Caco-2 (cell line): ENCODE results near the gene PIGB. TPM values are rescaled to one million over a fixed set of nuclear protein-coding genes. Genes with fewer than 3 reads are reported as not detected.

Experiments used
- BruUV-seq: library from RNA; stranded (reverse); fragments of 400-500 nt; replicated peaks from 2 replicates; lab custom pipeline; 2021; lab: Mats Ljungman, UMichigan
- CTCF ChIA-PET: fragments of 300-600 bp; sonication (Branson Sonifier 250); formaldehyde crosslinking; loops from one replicate; lab custom pipeline; 2022; ENCODE audit warnings: antibody characterized with exemption; lab: Charles Lee
- POLR2A ChIA-PET: fragments of 300-600 bp; sonication (Branson Sonifier 250); formaldehyde crosslinking; loops from one replicate; lab custom pipeline; 2022; ENCODE audit warnings: antibody characterized with exemption; lab: Charles Lee
- DNase-seq, 2 experiments: peaks; one replicate each; pipeline versions ENCODE4 v3.0.0 to v3.0.0-alpha.2; 2020 to 2022
- H3K27me3 ChIP-seq: replicated peaks from 2 replicates; pipeline ENCODE4 v1.6.0; 2011; ENCODE audit warnings: low read length; ENCODE audit not compliant: control insufficient read depth, insufficient read depth
- H3K36me3 ChIP-seq: 2 replicates; pipeline ENCODE4 v1.5.1; 2011; ENCODE audit warnings: low read length; ENCODE audit not compliant: control insufficient read depth, insufficient read depth
- H3K4me1 ChIP-seq: fragments of 250-450 bp; sonication (Bioruptor Pico); 2 replicates; pipeline ENCODE4 v1.5.1; 2020; ENCODE audit warnings: mild to moderate bottlenecking
- H3K4me3 ChIP-seq: 2 replicates; pipeline ENCODE4 v1.5.1; 2011; ENCODE audit warnings: low read depth, mild to moderate bottlenecking, control low read depth, low read length
- H3K9me3 ChIP-seq: fragments of 250-450 bp; sonication (Bioruptor Pico); 2 replicates; pipeline ENCODE4 v1.5.1; 2020; ENCODE audit warnings: mild to moderate bottlenecking, moderate library complexity
- H3K27ac Mint-ChIP-seq: one replicate; pipeline ENCODE4 v1.8.0; 2022; ENCODE audit warnings: mixed read lengths; ENCODE audit not compliant: unreplicated experiment
- H3K27me3 Mint-ChIP-seq: one replicate; pipeline ENCODE4 v1.8.0; 2022; ENCODE audit warnings: mixed read lengths; ENCODE audit not compliant: insufficient read depth, unreplicated experiment
- H3K36me3 Mint-ChIP-seq: one replicate; pipeline ENCODE4 v1.8.0; 2022; ENCODE audit warnings: mild to moderate bottlenecking, mixed read lengths; ENCODE audit not compliant: insufficient read depth, unreplicated experiment
- H3K4me1 Mint-ChIP-seq: one replicate; pipeline ENCODE4 v1.8.0; 2022; ENCODE audit warnings: low read depth, mixed read lengths; ENCODE audit not compliant: unreplicated experiment
- H3K4me3 Mint-ChIP-seq: one replicate; pipeline ENCODE4 v1.8.0; 2022; ENCODE audit warnings: mild to moderate bottlenecking, moderate library complexity, mixed read lengths; ENCODE audit not compliant: unreplicated experiment
- H3K9me3 Mint-ChIP-seq: one replicate; pipeline ENCODE4 v1.8.0; 2022; ENCODE audit warnings: mixed read lengths; ENCODE audit not compliant: unreplicated experiment
- CTCF ChIP-seq, 2 experiments: fragments of 200-600 bp in 1 of 2; IDR thresholded peaks; 1 replicate in 1 of 2; 2 replicates in 1 of 2; pipeline versions ENCODE4 v1.5.1 to v1.8.0; 2011 to 2022; ENCODE audit warnings: antibody characterized with exemption in 1 of 2, control low read depth in 1 of 2, inconsistent platforms in 1 of 2, low read depth in 1 of 2, low read length in 1 of 2, mild to moderate bottlenecking in 1 of 2, moderate library complexity in 1 of 2; ENCODE audit not compliant: insufficient read depth in 1 of 2, severe bottlenecking in 1 of 2, unreplicated experiment in 1 of 2
- intact Hi-C: fragments of 100-400 bp; cut with micrococcal nuclease; formaldehyde crosslinking; loops from one replicate; pipeline ENCODE4 v1.10.0; 2022; ENCODE audit not compliant: unreplicated experiment
- total RNA-seq: library from RNA; stranded (reverse); gene quantifications from 2 replicates; pipeline ENCODE4 v1.2.3, GENCODE V29; 2022

Gene PIGB
- total RNA-seq, 1 experiment from 2014 or later, result 15.5 TPM

GRCh38 chr15:55322467-55322866, 3.4 kb downstream of the PIGB start:
- CTCF ChIA-PET, result interaction anchor here (1.3 kb wide), 1 partner anchor 113 kb away, joined by 4 read pairs; no protein-coding TSS in a partner anchor
- no peak overlapping the region for H3K27ac Mint-ChIP-seq
- BruUV-seq, result no TSS peak
- TF ChIP-seq CTCF (IDR thresholded peaks at IDR 0.05; ENCODE audit: insufficient read depth in 1 of 2, low read depth in 1 of 2, low read length in 1 of 2, severe bottlenecking in 1 of 2, unreplicated experiment in 1 of 2), result no peak
- no peak for DNase-seq
- H3K4me1 Mint-ChIP-seq, result peaks cover 6% of the 10 kb centered on the region
- H3K4me3 Mint-ChIP-seq, result no peak overlapping the region
- POLR2A ChIA-PET, result no interaction called here
- peaks cover 6% of the 10 kb centered on the region for H3K36me3 Mint-ChIP-seq
- no peaks in the 10 kb centered on the region for H3K27me3 Mint-ChIP-seq
- no peaks in the 10 kb centered on the region for H3K9me3 ChIP-seq
- no peaks in the 10 kb centered on the region for H3K9me3 Mint-ChIP-seq
- intact Hi-C loops, result no loop called here
- H3K36me3 ChIP-seq, result no peaks in the 10 kb centered on the region
- H3K4me1 ChIP-seq, result no peaks in the 10 kb centered on the region
- H3K4me3 ChIP-seq, result no peak overlapping the region
- no peaks in the 10 kb centered on the region for H3K27me3 ChIP-seq

- Mint-ChIP-seq H3K36me3 (no peaks in the 10 kb centered on the region), H3K9me3 (no peaks in the 10 kb centered on the region), H3K27me3 (no peaks in the 10 kb centered on the region), H3K4me3 (no peak overlapping the region), H3K27ac (no peak overlapping the region), H3K4me1 (peaks cover 2% of the 10 kb centered on the region)
- no peaks in the 10 kb centered on the region for H3K9me3 ChIP-seq
- intact Hi-C loops, result no loop called here
- no peak for DNase-seq
- no TSS peak for BruUV-seq
- ChIA-PET CTCF (no interaction called here), POLR2A (no interaction called here)
- no peak for TF ChIP-seq CTCF (IDR thresholded peaks at IDR 0.05; ENCODE audit: insufficient read depth in 1 of 2, low read depth in 1 of 2, low read length in 1 of 2, severe bottlenecking in 1 of 2, unreplicated experiment in 1 of 2)
- no peaks in the 10 kb centered on the region; the same call in 1 of the 2 replicates for H3K36me3 ChIP-seq
- H3K4me3 ChIP-seq, result no peak overlapping the region
- no peaks in the 10 kb centered on the region for H3K27me3 ChIP-seq
- H3K4me1 ChIP-seq, result no peaks in the 10 kb centered on the region
Measured at GRCh38 chr15:55327387-55327786, 8.4 kb downstream of the PIGB start.

GRCh38 chr15:55334371-55334770, 15.3 kb downstream of the PIGB start:
- Histone ChIP-seq H3K4me3 (no peak overlapping the region), H3K36me3 (no peaks in the 10 kb centered on the region; the same call in 1 of the 2 replicates), H3K27me3 (no peaks in the 10 kb centered on the region), H3K9me3 (no peaks in the 10 kb centered on the region), H3K4me1 (no peaks in the 10 kb centered on the region)
- no peak overlapping the region for H3K4me3 Mint-ChIP-seq
- no peak for DNase-seq
- no TSS peak for BruUV-seq
- no peaks in the 10 kb centered on the region for H3K9me3 Mint-ChIP-seq
- intact Hi-C loops, result no loop called here
- POLR2A ChIA-PET, result no interaction called here
- CTCF ChIA-PET, result no interaction called here
- no peaks in the 10 kb centered on the region for H3K36me3 Mint-ChIP-seq
- H3K27me3 Mint-ChIP-seq, result no peaks in the 10 kb centered on the region
- no peaks in the 10 kb centered on the region for H3K4me1 Mint-ChIP-seq
- no peak for TF ChIP-seq CTCF (IDR thresholded peaks at IDR 0.05; ENCODE audit: insufficient read depth in 1 of 2, low read depth in 1 of 2, low read length in 1 of 2, severe bottlenecking in 1 of 2, unreplicated experiment in 1 of 2)
- H3K27ac Mint-ChIP-seq, result no peak overlapping the region
